H7 (cell line): ENCODE results near the gene TFR2. TPM values are rescaled to one million over a fixed set of nuclear protein-coding genes. Genes with fewer than 3 reads are reported as not detected.
A peak's percentile ranks its signal among the peaks of the same experiment; 100 is the strongest.
"Not testable (repeated sequence)": the region's sequence is repeated elsewhere in the genome, so short reads cannot be mapped to it uniquely, and the experiment has no call there.

ENCODE experiments used
- DNase-seq: peaks from one replicate; pipeline ENCODE4 v3.0.0; 2012
- H3K27me3 ChIP-seq: 2 replicates; pipeline ENCODE4 v1.6.0; 2011; ENCODE audit warnings: mild to moderate bottlenecking, low read length; ENCODE audit not compliant: control insufficient read depth, insufficient read depth
- H3K36me3 ChIP-seq: replicated peaks from 2 replicates; pipeline ENCODE4 v1.5.1; 2011; ENCODE audit warnings: low read length; ENCODE audit not compliant: control insufficient read depth, insufficient read depth
- H3K4me3 ChIP-seq: 2 replicates; pipeline ENCODE4 v1.5.1; 2011; ENCODE audit warnings: low read depth, mild to moderate bottlenecking, control low read depth, low read length, moderate library complexity; ENCODE audit not compliant: insufficient read depth
- total RNA-seq: library from RNA; depleted of rRNA; stranded (reverse); fragments of >200 nt; shearing (Covaris generic); gene quantifications from 2 replicates; pipeline ENCODE4 v1.2.3, GENCODE V29; 2014

The TFR2 gene
- total RNA-seq, 1 experiment from 2014 or later: 2.0 TPM

DNA sequence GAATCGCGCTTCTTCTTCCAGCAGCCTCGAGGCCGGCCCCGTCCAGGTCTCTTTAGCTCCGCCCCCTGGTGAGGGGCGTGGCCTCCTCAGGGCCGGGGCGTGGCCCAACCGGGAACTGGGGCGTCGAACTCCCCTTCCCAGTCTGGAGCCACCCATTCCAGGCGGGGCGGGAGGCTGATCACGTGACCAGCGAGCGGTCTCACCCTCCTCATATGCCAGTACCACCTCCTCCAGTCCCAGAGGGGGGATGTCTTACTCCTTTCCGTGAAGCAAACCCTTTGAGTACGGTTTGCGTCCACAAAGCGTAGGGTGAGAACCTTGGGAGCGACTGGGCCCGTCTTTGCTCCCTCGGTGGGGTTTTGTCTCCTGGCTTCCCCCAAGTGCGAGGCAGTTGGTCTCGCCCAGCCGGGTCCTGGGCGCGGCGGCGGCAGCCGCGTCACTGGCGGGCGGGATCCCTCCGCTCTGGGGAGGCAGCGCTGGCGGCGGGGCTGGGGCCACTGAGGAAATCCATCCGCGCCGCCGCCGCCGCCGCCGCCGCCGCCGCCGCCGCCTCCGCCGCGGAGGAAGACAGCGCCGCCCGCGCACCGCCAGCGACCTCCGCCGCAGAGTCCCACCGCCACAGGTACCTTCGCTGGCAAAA is 32.1 kb upstream of the TFR2 start, which contains the start of gene GNB2:
Gene GNB2 (plus strand): TSS at position 439 of the 640 bp plus-strand sequence. CDS start 2,526 bp downstream, outside the sequence.
- Histone ChIP-seq H3K4me3 (peak within 1 kb of the TSS; percentile 88), H3K27me3 (peaks cover 5% of the 10 kb centered on the region), H3K36me3 (peaks cover 10% of the 10 kb centered on the region)
- peak; percentile 99 for DNase-seq

DNA sequence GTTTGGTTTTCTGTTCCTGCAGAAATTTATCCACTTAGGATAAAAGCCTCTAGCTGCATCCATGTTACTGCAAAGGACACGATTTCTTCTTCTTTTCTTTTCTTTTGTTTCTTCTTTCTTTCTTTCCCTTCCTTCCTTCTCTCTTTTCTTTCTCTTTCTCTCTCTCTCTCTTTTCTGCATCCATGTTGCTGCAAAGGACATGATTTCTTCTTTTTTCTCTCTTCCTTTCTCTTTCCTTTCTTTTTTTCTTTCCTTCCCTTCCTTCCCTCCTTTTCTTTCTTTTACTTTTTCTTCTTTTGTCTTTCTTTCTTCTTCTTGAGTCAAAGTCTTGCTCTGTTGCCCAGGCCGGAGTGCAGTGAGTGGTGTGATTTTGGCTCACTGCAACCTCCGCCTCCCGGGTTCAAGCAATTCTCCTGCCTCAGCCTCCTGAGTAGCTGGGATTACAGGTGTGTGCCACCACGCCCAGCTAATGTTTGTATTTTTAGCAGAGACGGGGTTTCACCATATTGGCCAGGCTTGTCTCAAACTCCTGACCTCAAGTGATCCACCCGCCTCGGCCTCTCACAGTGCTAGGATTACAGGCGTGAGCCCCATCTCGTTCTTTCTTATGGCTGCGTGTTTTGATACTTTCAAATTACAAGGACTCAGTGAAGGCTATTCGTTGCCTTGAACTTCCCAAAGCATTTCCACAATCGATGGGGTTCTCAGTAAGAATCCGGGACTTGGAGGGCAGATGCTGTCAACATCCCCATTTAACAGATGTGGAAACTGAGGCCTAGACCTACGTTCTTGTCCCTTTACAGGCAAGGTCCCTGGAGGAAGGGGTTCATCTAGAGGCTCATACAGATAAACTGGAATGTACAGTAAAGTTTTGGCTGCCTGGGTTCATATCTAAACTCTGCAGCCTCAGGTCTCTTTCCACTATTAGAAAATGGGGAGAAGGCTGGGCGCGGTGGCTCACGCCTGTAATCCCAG is 30.3 kb upstream of the TFR2 start:
- H3K36me3 ChIP-seq: peaks cover under 1% of the 10 kb centered on the region; the same call in 1 of the 2 replicates
- no peak overlapping the region for H3K4me3 ChIP-seq
- H3K27me3 ChIP-seq: peaks cover 5% of the 10 kb centered on the region
- no peak for DNase-seq

DNA sequence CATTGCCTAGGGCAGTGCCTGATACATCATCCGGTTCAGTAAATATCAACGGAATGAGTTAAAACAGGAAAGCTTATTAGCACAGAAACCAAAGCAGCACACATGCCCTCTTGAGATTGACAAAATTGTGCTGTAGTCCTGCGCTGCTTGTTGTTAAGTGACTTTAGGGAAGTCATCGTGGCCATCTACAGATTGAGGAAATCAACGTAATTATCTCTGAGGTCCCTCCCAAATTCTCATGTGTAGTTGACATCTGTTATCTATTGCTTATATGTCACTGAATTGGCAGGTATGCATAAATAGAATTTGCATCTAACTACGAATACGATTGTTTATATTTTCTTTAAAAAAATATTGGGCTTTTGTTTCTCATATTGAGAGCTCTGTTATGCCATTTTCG is 28.7 kb upstream of the TFR2 start:
- no peak for DNase-seq
- Histone ChIP-seq H3K36me3 (no peaks in the 10 kb centered on the region), H3K27me3 (peaks cover 5% of the 10 kb centered on the region), H3K4me3 (no peak overlapping the region)

DNA sequence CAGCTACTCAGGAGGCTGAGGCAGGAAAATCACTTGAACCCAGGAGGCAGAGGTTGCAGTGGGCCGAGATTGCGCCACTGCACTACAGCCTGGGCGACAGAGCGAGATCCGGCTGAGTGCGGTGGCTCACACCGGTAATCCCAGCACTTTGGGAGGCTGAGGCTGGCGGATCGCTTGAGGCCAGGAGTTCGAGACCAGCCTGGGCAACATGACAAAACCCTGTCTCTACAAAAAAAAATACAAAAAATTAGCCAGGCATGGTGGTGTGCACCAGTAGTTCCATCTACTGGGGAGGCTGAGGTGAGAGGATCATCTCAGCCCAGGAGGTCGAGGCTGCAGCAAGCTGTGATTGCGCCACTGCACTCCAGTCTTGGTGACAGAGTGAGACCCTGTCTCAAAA is 27.8 kb upstream of the TFR2 start:
- H3K27me3 ChIP-seq, H3K4me3 ChIP-seq, DNase-seq, H3K36me3 ChIP-seq: not testable (repeated sequence)

DNA sequence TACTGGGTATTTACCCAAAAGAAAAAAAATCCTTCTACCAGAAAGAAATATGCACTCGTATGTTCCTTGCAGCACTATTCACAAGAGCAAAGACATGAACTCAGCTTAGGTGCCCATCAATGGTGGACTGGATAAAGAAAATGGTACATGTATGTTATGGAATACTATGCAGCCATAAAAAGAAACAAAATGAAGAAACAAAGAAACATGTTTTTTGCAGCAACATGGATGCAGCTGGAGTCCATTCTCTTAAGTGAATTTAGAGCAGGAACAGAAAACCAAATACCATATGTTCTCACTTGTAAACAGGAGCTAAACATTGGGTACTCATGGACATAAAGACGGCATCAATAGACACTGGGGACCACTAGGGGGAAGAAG is 26.7 kb upstream of the TFR2 start:
- no peak overlapping the region for H3K4me3 ChIP-seq
- DNase-seq: no peak
- H3K27me3 ChIP-seq: peaks cover 5% of the 10 kb centered on the region
- no peaks in the 10 kb centered on the region for H3K36me3 ChIP-seq

DNA sequence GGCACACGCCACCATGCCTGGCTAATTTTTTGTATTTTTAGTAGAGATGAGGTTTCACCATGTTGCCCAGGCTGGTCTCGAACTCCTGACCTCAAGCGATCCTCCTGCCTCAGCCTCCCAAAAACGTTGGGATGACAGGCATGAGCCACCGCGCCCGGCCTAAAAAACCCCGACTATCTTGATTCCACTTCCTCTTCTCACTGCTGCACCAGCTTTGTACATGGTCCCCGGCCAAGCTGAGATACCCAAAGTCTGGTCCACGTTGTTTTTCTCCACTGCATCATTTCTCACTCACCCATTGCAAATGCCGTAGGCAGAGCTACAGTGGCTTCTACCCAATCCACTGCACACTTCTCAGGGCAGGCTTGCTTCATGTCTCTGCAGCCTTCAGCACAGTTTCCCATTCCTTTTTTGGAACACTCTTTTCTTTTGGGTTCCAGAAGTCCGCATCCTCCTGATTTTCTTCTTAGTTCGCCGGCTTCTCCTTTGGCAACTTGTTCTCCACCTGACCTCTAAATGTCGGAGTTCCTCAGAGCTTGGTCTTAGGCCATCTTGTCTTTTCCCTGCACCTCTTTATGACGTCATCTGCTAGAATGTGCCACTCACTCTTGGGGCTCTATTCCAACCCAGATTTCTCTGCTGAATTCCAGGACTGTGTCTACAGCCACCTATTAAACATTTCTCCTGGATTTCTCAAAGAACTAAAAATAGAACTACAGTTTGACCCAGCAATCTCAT is 26.1 kb upstream of the TFR2 start:
- no peak for DNase-seq
- no peak overlapping the region for H3K4me3 ChIP-seq
- H3K27me3 ChIP-seq: peaks cover 3% of the 10 kb centered on the region; the same call in 1 of the 2 replicates
- H3K36me3 ChIP-seq: no peaks in the 10 kb centered on the region

DNA sequence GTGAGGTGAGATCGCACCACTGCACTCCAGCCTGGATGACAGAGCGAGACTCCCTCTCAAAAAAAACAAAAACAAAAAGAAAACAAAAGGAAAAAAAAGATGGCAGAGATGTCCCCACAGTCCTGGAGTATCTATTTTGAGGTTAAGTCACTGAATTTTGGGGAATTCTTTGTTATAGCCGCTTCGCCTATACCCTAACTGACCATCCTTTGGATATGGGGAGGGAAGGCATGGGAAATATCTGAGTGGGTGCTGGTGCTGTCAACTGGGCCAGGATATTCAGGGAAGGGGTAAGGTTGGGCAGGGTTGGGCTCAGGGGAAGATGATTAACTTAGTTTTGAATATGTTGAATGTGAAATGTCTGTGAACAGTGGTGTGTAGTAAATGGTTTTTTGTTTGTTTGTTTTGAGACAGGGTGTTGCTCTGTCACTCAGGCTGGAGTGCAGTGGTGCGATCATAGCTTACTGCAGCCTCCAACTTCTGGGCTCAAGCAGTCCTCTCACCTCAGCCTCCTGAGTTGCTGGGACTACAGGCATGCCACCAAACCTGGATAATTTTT is 23.9 kb upstream of the TFR2 start:
- no peaks in the 10 kb centered on the region for H3K36me3 ChIP-seq
- DNase-seq: no peak
- no peak overlapping the region for H3K4me3 ChIP-seq
- H3K27me3 ChIP-seq: no peaks in the 10 kb centered on the region

DNA sequence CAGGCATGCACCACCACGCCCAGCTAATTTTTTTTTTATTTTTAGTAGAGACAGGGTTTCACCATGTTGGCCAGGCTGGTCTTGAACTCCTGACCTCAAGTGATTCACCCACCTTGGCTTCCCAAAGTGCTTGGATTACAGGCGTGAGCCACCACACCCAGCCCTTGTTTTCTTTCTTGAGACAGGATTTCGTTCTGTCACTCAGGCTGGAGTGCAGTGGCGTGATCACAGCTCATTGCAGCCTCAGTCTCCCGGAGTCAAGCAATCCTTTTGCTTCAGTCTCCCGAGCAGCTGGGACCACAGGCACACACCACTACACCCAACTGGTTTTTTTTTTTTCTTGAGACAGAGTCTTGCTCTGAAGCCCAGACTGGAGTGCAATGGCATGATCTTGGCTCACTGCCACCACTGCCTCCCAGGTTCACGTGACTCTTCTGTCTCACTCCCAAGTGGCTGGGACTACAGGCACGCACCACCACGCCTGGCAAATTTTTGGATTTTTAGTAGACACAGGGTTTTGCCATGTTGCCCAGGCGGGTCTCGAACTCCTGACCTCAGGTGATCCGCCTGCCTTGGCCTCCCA is 20.9 kb upstream of the TFR2 start:
- H3K27me3 ChIP-seq, H3K36me3 ChIP-seq, DNase-seq, H3K4me3 ChIP-seq: not testable (repeated sequence)

DNA sequence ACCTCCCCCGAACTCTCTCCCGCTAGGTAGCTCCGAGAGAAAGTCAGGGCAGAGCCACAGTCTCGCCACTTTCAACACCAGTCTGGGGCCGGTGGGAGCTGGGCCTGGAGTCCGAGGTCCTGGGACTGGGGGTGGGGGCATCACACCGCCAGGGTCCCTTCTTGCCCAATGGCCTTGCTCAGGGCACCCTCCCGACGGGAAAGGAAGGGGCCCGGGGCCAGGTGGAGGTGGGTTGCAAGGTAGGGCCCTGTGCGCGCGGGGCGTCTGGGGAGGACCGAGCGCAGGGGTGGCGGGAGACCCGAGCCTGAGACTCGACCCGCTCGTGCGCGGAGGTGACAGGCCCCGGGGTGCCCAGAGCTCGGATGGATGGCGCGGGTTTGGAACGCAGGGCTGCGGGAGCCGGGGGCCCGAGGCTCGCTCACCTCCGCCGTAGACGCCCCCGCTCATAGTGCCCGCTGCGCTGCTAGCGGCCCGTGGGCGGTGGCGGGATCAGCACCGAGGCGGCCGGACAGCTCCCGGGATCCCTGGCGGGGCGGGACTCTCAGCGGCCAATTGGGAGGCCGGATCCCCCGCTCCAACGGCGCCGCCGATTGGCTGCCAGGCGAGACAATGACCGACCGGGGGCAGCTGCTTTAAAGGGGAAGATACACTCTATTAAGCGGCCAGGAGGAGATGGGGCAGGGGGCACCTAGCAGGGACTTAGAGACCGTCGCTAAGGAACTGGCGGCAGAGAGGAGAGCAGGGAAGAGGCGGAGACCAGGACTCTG is 14.7 kb upstream of the TFR2 start, which contains the start of gene ACTL6B:
Gene ACTL6B (minus strand): TSS at position 541 of the 767 bp plus-strand sequence. CDS start 94 bp downstream, at position 447.
- Histone ChIP-seq H3K4me3 (peak within 1 kb of the TSS; percentile 24; the same call in 1 of the 2 replicates), H3K36me3 (no peaks in the 10 kb centered on the region), H3K27me3 (peaks cover 25% of the 10 kb centered on the region)
- peak; percentile 100 for DNase-seq

DNA sequence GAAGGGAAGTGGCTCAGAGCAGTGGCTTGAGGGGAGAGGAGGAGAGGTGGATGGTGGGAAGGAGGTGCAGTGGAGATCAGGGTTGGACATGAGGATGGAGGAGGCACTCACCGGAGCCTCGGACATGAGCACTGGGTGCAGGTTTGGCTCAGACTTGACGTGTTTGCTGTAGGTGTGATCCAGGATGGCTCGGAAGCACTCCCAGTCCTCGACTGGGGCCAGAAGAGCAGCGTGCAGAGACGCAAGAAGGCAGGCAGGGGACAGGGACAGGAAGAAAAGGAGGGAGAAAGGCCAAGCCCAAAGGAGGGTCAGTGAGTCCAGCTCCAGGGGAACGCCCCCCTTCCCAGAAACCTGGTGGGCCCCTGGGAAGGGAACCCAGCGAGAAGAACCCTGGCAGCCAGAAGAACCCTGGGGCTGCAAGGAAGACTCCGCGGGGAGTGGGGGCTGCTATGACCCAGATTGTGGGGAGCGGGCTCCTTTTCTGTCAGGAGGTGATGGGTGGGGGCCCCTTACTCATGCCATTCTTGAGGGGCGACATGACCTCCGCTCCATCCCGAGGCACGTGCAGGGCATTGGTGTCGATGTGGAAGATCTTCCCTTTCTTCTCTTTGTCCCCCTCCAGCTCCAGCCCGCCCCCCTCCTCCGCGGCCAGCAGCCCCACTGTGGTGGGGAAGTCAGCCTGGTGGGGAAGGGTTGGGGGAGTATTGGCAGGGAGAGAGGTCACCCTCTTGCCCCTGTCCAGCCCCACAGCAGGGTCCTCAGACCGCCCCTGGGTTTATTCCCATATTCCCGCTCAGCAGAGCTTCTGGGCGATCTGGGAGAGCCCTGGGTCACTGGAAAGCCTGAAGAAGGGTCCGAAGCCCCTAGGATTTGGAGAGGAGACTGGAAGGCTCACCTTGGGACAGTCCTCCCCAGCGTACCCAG is 13.8 kb upstream of the TFR2 start:
- peaks cover 25% of the 10 kb centered on the region for H3K27me3 ChIP-seq
- H3K36me3 ChIP-seq: no peaks in the 10 kb centered on the region
- H3K4me3 ChIP-seq: no peak overlapping the region
- peak; percentile 64 for DNase-seq

DNA sequence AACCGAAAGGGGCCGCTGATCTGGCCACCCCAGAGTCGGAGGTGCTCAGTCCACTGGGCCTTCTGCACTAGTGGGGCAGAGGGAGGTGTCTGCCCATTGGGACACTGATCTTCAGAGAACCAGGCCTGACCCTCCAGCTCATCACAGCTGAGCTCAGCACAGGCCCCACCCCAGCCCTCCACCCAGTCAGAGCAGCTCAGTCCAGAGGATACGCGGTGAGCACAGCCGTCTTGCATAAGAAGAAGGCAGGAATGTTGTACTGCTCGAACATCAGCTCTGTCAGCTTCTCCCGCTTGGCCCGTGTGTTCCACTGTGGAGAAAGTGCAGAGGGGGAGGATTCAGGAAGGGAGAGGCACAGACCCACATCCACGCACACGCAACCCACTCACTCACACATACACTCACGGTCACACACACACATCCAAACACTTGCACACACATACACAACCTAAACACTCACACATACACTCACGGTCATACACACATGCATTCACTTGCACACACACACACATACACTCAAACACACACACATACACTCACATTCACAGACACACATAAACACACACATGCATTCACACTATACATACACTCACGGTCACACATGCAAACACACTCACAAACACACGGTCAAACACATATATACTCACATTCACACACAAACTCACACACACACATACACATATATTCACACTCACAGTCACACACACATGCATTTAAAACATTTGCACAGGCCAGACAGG is 8.6 kb upstream of the TFR2 start:
- no peak for DNase-seq
- Histone ChIP-seq H3K27me3 (peaks cover 5% of the 10 kb centered on the region), H3K36me3 (no peaks in the 10 kb centered on the region), H3K4me3 (no peak overlapping the region)

DNA sequence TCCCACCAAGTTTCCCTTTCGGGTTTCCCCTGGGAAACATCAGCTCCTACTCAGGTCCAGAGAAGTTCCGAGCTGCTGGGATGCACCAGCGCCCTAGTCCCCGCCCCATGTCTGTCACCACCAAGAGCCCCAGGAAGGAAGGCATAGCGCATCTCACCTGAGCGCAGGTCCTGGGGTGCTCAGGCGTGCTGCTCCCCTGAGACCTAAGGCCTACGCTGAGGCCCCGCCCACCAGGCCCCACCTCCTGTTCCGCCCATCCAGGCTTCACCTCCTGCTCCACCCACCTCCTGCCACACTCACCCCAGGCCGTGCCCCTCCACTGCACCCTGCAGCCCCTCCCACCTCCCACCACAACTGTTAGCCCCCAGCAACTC is 1.2 kb upstream of the TFR2 start:
- H3K4me3 ChIP-seq: no peak overlapping the region
- DNase-seq: peak; percentile 96
- no peaks in the 10 kb centered on the region for H3K27me3 ChIP-seq
- H3K36me3 ChIP-seq: no peaks in the 10 kb centered on the region
